Fibroblast of lung (primary cell): ENCODE measurements around the gene GGTLC2. TPM values are rescaled to one million over a fixed set of nuclear protein-coding genes. Genes with fewer than 3 reads are reported as not detected.
"Not testable (repeated sequence)": the region's sequence is repeated elsewhere in the genome, so short reads cannot be mapped to it uniquely, and the experiment has no call there.

Experiments
- DNase-seq, 2 donors: peaks; one replicate each; pipeline versions ENCODE4 v3.0.0 to v3.0.0-alpha.2; 2010; ENCODE audit warnings: low read depth in 2 of 2
- H2AFZ ChIP-seq: 2 replicates; pipeline ENCODE4 v1.5.1; 2012; ENCODE audit warnings: low read length, control low read depth, inconsistent platforms
- H3K27ac ChIP-seq: 2 replicates; pipeline ENCODE4 v1.5.1; 2011; ENCODE audit warnings: low read length, control low read depth; ENCODE audit not compliant: insufficient read depth
- H3K27me3 ChIP-seq: 2 replicates; pipeline ENCODE4 v1.5.1; 2011; ENCODE audit warnings: mild to moderate bottlenecking, low read length; ENCODE audit not compliant: control insufficient read depth, insufficient read depth
- H3K36me3 ChIP-seq: 2 replicates; pipeline ENCODE4 v1.5.1; 2011; ENCODE audit warnings: low read length; ENCODE audit not compliant: control insufficient read depth, insufficient read depth
- H3K4me1 ChIP-seq: 2 replicates; pipeline ENCODE4 v1.5.1; 2011; ENCODE audit warnings: low read length; ENCODE audit not compliant: control insufficient read depth, insufficient read depth; ENCODE audit errors: extremely low read depth
- H3K4me2 ChIP-seq: 2 replicates; pipeline ENCODE4 v1.5.1; 2011; ENCODE audit warnings: low read length, control low read depth; ENCODE audit not compliant: insufficient read depth; ENCODE audit errors: extremely low read depth
- H3K4me3 ChIP-seq, 4 experiments: fragments of 200-600 bp in 1 of 4; sonication (generic) in 1 of 4; replicated peaks in 1 of 4; 2 replicates each; pipeline ENCODE4 v1.5.1; 2011 to 2016; ENCODE audit warnings: low read length in 4 of 4, low read depth in 3 of 4, mild to moderate bottlenecking in 3 of 4, control low read depth in 2 of 4, inconsistent platforms in 1 of 4, mixed read lengths in 1 of 4; ENCODE audit not compliant: insufficient read depth in 1 of 4; ENCODE audit errors: control extremely low read depth in 1 of 4
- H3K79me2 ChIP-seq: 2 replicates; pipeline ENCODE4 v1.5.1; 2012; ENCODE audit warnings: mild to moderate bottlenecking, low read length, inconsistent platforms; ENCODE audit not compliant: control insufficient read depth, insufficient read depth
- H3K9ac ChIP-seq: 2 replicates; pipeline ENCODE4 v1.5.1; 2011; ENCODE audit warnings: mild to moderate bottlenecking, low read length, control low read depth; ENCODE audit not compliant: insufficient read depth
- H3K9me3 ChIP-seq: 2 replicates; pipeline ENCODE4 v1.5.1; 2012; ENCODE audit warnings: low read depth, low read length; ENCODE audit not compliant: control insufficient read depth, insufficient read depth
- H4K20me1 ChIP-seq: 2 replicates; pipeline ENCODE4 v1.5.1; 2011; ENCODE audit warnings: low read length; ENCODE audit not compliant: control insufficient read depth, insufficient read depth; ENCODE audit errors: extremely low read depth
- EZH2 ChIP-seq: IDR thresholded peaks from 2 replicates; pipeline ENCODE4 v1.5.1; 2012; ENCODE audit warnings: low read length, control low read depth, mild to moderate bottlenecking; ENCODE audit errors: missing control alignments
- polyA plus RNA-seq, 2 donors: library from polyadenylated mRNA; depleted of rRNA in 1 of 2; stranded (reverse) in 1 of 2; unstranded in 1 of 2; fragments of >200 nt; gene quantifications; 2 replicates each; pipeline ENCODE4 v1.2.1, GENCODE V29; 2011 to 2012; ENCODE audit warnings: missing spikeins in 1 of 2
- total RNA-seq: library from RNA; depleted of rRNA; stranded (reverse); fragments of >200 nt; gene quantifications from 2 replicates; pipeline ENCODE4 v1.2.1, GENCODE V29; 2014
- TF ChIP-seq, protein P1 (sequence below), 2 donors: IDR thresholded peaks in 1 of 2; conservative IDR thresholded peaks in 1 of 2; 1 replicate in 1 of 2; 2 replicates in 1 of 2; pipeline ENCODE4 v1.5.1; 2011 to 2012; ENCODE audit warnings: low read length in 2 of 2, control low read depth in 1 of 2, inconsistent platforms in 1 of 2, low read depth in 1 of 2, mild to moderate bottlenecking in 1 of 2

Gene GGTLC2
- total and polyA plus RNA-seq, 2 donors (not counting 1 experiment from before 2014, with no cell fraction given): not detected

- no peak overlapping the region for H3K9ac ChIP-seq
- no peaks in the 10 kb centered on the region for H3K9me3 ChIP-seq
- no peak for DNase-seq
- TF ChIP-seq EZH2: no peak
- TF ChIP-seq, protein P1, sequence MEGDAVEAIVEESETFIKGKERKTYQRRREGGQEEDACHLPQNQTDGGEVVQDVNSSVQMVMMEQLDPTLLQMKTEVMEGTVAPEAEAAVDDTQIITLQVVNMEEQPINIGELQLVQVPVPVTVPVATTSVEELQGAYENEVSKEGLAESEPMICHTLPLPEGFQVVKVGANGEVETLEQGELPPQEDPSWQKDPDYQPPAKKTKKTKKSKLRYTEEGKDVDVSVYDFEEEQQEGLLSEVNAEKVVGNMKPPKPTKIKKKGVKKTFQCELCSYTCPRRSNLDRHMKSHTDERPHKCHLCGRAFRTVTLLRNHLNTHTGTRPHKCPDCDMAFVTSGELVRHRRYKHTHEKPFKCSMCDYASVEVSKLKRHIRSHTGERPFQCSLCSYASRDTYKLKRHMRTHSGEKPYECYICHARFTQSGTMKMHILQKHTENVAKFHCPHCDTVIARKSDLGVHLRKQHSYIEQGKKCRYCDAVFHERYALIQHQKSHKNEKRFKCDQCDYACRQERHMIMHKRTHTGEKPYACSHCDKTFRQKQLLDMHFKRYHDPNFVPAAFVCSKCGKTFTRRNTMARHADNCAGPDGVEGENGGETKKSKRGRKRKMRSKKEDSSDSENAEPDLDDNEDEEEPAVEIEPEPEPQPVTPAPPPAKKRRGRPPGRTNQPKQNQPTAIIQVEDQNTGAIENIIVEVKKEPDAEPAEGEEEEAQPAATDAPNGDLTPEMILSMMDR (conservative IDR thresholded peaks at IDR 0.05 in 1 of 2, IDR thresholded peaks at IDR 0.05 in 1 of 2; ENCODE audit: low read depth in 1 of 2, low read length in 2 of 2): no peak
- no peaks in the 10 kb centered on the region for H3K4me1 ChIP-seq
- H4K20me1 ChIP-seq: no peaks in the 10 kb centered on the region
- no peak overlapping the region for H3K27ac ChIP-seq
- H2AFZ ChIP-seq: no peak overlapping the region
- no peaks in the 10 kb centered on the region for H3K36me3 ChIP-seq
- no peaks in the 10 kb centered on the region for H3K79me2 ChIP-seq
- no peak overlapping the region for H3K4me3 ChIP-seq
- H3K4me2 ChIP-seq: no peak overlapping the region
- H3K27me3 ChIP-seq: no peaks in the 10 kb centered on the region
Measured at GRCh38 chr22:22619765-22620414, 24.5 kb upstream of the GGTLC2 start.

DNA sequence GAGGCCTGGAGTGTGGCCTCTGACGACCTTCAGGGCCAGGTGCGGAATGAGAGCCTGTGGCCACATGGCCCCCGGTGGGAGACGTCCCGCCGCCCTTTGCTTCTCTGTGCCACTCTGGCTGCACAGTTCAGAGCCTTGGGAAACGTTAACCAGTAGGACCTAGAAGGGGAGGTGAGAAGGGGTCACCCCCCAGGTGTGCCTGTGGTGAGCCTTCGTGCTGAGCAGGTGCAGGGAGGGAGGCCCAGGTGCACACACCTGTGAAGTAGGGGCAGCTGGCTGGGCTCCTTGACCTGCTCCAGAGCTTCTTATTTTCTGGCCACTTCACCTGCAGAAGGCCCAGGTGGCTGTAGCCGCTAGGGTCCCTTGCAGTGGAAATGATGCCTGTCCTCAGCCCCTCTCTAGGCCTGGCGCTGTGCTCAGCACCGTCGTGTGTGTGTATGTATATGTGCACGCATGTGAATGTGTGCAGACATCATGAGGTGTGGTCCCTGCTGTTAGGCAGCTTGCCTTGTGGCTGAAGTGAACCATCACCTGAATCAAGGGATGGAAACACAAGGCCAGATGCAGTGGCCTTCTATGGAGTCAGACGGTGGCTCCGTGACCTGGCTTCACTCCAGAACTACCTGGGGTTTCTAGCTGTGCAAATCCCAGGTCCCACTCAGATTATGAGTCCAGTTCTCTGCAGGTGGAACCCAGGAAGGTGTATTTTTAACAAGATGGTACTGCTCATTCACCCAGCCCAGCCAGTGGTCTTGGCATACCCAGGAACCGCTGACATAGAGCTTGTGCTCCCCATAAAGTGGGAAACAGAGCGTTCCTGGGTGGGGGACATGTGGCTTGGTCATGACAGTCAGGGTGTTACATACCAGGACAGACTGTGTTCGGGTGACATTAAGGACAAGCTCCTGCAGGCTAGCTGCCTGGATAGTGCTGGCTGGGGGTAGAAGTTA, 15.6 kb upstream of the GGTLC2 start:
- H3K4me1 ChIP-seq, H3K27ac ChIP-seq, H3K36me3 ChIP-seq, H4K20me1 ChIP-seq, H3K27me3 ChIP-seq, H3K4me3 ChIP-seq, H3K9ac ChIP-seq, H3K9me3 ChIP-seq, H3K4me2 ChIP-seq, H3K79me2 ChIP-seq, H2AFZ ChIP-seq, DNase-seq: not testable (repeated sequence)

GRCh38 chr22:22631223-22631652, 13.2 kb upstream of the GGTLC2 start:
- not testable (repeated sequence) for H2AFZ ChIP-seq, H3K79me2 ChIP-seq
- peak in 1 of 2 donors; percentile 61 for DNase-seq

DNA sequence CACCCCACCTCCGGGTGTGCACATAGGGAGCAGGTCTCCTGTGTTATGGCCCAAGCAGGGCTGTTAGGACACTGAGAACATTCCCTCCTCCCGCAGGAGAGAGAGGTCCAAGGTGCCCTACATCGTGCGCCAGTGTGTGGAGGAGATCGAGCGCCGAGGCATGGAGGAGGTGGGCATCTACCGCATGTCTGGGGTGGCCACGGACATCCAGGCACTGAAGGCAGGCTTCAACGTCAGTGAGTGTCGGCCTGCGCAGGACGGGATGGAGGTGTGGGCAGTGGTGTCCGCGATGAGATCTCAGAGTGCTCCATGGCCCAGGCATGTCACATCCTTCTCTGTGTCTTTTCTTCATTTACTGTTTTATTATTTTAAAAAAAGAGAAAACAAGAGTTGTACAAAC, 12.2 kb upstream of the GGTLC2 start:
- not testable (repeated sequence) for H3K79me2 ChIP-seq, DNase-seq, H3K4me2 ChIP-seq, H3K36me3 ChIP-seq, H4K20me1 ChIP-seq, H3K9ac ChIP-seq, H3K9me3 ChIP-seq, H2AFZ ChIP-seq, H3K4me3 ChIP-seq, H3K27me3 ChIP-seq, H3K4me1 ChIP-seq, H3K27ac ChIP-seq

More at GRCh38 chr22:22631223-22631652, 13.2 kb upstream of the GGTLC2 start:
- H3K4me2 ChIP-seq, H3K4me1 ChIP-seq, H3K36me3 ChIP-seq, H4K20me1 ChIP-seq, H3K4me3 ChIP-seq, H3K9me3 ChIP-seq, H3K27me3 ChIP-seq, H3K9ac ChIP-seq, H3K27ac ChIP-seq: not testable (repeated sequence)

DNA sequence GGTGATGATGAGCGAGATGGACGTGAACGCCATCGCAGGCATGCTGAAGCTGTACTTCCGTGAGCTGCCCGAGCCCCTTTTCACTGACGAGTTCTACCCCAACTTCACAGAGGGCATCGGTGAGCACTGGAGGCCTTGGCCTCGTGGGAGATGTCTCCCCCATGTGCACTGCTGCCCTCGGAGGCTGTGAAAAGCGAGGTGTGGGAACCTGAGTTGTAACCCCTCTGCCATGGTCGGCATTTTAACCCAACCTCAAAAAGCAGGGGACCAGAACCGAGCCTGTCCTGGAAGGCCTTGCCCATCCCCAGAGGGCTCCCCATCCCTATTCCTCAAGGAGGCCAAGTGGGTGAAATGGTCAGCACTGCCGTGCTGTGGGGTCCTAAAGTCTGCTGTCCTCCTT, 10.9 kb upstream of the GGTLC2 start:
- not testable (repeated sequence) for H3K36me3 ChIP-seq

DNA sequence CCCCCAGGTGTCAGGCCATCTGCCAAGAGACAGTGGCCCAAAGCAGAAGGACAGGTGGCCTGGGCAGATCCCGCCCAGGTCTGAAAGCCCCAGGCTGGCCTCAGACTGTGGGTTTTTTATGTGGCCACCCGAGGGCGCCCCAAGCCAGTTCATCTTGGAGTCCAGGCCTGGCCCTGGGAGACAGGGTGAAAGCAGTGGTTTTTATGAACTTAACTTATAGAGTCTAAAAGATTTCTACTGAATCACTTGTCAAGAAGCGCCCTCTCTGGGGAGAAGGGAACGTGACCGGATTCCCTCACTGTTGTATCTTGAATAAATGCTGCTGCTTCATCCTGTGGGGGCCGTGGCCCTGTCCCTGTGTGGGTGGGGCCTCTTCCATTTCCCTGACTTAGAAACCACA, 8.2 kb upstream of the GGTLC2 start:
- DNase-seq: peak in 1 of 2 donors; percentile 39
- not testable (repeated sequence) for H2AFZ ChIP-seq, H3K9ac ChIP-seq, H3K4me2 ChIP-seq, H3K9me3 ChIP-seq, H3K4me3 ChIP-seq, H3K36me3 ChIP-seq, H3K4me1 ChIP-seq, H4K20me1 ChIP-seq, H3K27ac ChIP-seq, H3K27me3 ChIP-seq, H3K79me2 ChIP-seq

More for the DNA sequence above, 10.9 kb upstream of the GGTLC2 start:
- H3K27me3 ChIP-seq, H3K4me2 ChIP-seq, H3K4me3 ChIP-seq, H3K27ac ChIP-seq, DNase-seq, H3K9ac ChIP-seq, H2AFZ ChIP-seq, H3K79me2 ChIP-seq, H4K20me1 ChIP-seq, H3K9me3 ChIP-seq, H3K4me1 ChIP-seq: not testable (repeated sequence)
